Endothelial cell of umbilical vein (primary cell): ENCODE data around the gene ANAPC2. TPM values are rescaled to one million over a fixed set of nuclear protein-coding genes. Genes with fewer than 3 reads are reported as not detected.

Experiments used
- BruUV-seq: library from RNA; stranded (reverse); fragments of 400-500 nt; replicated peaks from 2 replicates; lab custom pipeline; 2021; lab: Mats Ljungman, UMichigan
- CTCF ChIA-PET: fragments of 300-600, 350-600 bp; sonication (Branson Sonifier 250); formaldehyde crosslinking; loops from one replicate; lab custom pipeline; 2021; ENCODE audit warnings: antibody characterized with exemption, inconsistent platforms; lab: Charles Lee
- POLR2A ChIA-PET: fragments of 300-600, 350-600 bp; sonication (Branson Sonifier 250); formaldehyde crosslinking; loops from one replicate; lab custom pipeline; 2021; ENCODE audit warnings: antibody characterized with exemption, inconsistent platforms; lab: Charles Lee
- DNase-seq: peaks from one replicate; pipeline ENCODE4 v3.0.0-alpha.2; 2011; ENCODE audit warnings: low read depth, low spot score
- FAIRE-seq: peaks from 2 replicates; lab custom pipeline; 2011; peaks lifted over from hg19 to GRCh38; lab: Jason Lieb, UNC
- H2AFZ ChIP-seq: 2 replicates; pipeline ENCODE4 v1.6.0; 2012; ENCODE audit warnings: low read depth, low read length, control low read depth, inconsistent platforms
- H3K27ac ChIP-seq: 2 replicates; pipeline ENCODE4 v1.5.1; 2011; ENCODE audit warnings: low read depth, mild to moderate bottlenecking, control low read depth, low read length, moderate library complexity; ENCODE audit not compliant: insufficient read depth
- H3K27me3 ChIP-seq, 2 experiments: 2 replicates each; pipeline versions ENCODE4 v1.6.0 to v1.6.1; 2011; ENCODE audit warnings: low read length in 2 of 2, mixed read lengths in 1 of 2; ENCODE audit not compliant: control insufficient read depth in 2 of 2, insufficient read depth in 2 of 2
- H3K36me3 ChIP-seq, 2 experiments: 2 replicates in 1 of 2; 3 replicates in 1 of 2; pipeline ENCODE4 v1.5.1; 2011; ENCODE audit warnings: low read length in 2 of 2, mild to moderate bottlenecking in 1 of 2, moderate library complexity in 1 of 2; ENCODE audit not compliant: control insufficient read depth in 2 of 2, insufficient read depth in 2 of 2; ENCODE audit errors: extremely low read depth in 1 of 2
- H3K4me1 ChIP-seq: 3 replicates; pipeline ENCODE4 v1.5.1; 2011; ENCODE audit warnings: mild to moderate bottlenecking, low read length; ENCODE audit not compliant: control insufficient read depth, insufficient read depth; ENCODE audit errors: extremely low read depth
- H3K4me2 ChIP-seq: 2 replicates; pipeline ENCODE4 v1.6.1; 2011; ENCODE audit warnings: low read length, control low read depth, mixed read lengths; ENCODE audit not compliant: insufficient read depth
- H3K4me3 ChIP-seq, 3 experiments: fragments of 200-600 bp in 1 of 3; sonication (generic), shearing (Covaris generic) in 1 of 3; replicated peaks in 1 of 3; 2 replicates each; pipeline ENCODE4 v1.5.1; 2011 to 2016; ENCODE audit warnings: control low read depth in 3 of 3, low read length in 3 of 3, mild to moderate bottlenecking in 2 of 3, inconsistent platforms in 1 of 3, low read depth in 1 of 3, moderate library complexity in 1 of 3; ENCODE audit not compliant: insufficient read depth in 1 of 3
- H3K79me2 ChIP-seq: 2 replicates; pipeline ENCODE4 v1.6.0; 2012; ENCODE audit warnings: low read length, inconsistent platforms; ENCODE audit not compliant: control insufficient read depth, insufficient read depth
- H3K9ac ChIP-seq: replicated peaks from 2 replicates; pipeline ENCODE3; 2011; ENCODE audit warnings: low read length, control low read depth; ENCODE audit not compliant: insufficient read depth; ENCODE audit errors: extremely low read depth
- H3K9me1 ChIP-seq: replicated peaks from 3 replicates; pipeline ENCODE4 v1.6.0; 2011; ENCODE audit warnings: mild to moderate bottlenecking, low read length; ENCODE audit not compliant: control insufficient read depth, insufficient read depth; ENCODE audit errors: extremely low read depth
- H3K9me3 ChIP-seq: replicated peaks from 2 replicates; pipeline ENCODE4 v1.5.1; 2012; ENCODE audit warnings: low read length, inconsistent platforms; ENCODE audit not compliant: control insufficient read depth, insufficient read depth
- H4K20me1 ChIP-seq: replicated peaks from 2 replicates; pipeline ENCODE3; 2011; ENCODE audit warnings: mild to moderate bottlenecking, low read length; ENCODE audit not compliant: control insufficient read depth, insufficient read depth; ENCODE audit errors: extremely low read depth
- EZH2 ChIP-seq: IDR thresholded peaks from 2 replicates; pipeline ENCODE4 v1.6.1; 2012; ENCODE audit warnings: borderline replicate concordance, low read depth, mild to moderate bottlenecking, moderate library complexity, low read length, inconsistent platforms; ENCODE audit not compliant: severe bottlenecking
- FOS ChIP-seq: IDR thresholded peaks from 2 replicates; pipeline ENCODE4 v1.6.1; 2011; ENCODE audit warnings: mild to moderate bottlenecking, low read length, moderate library complexity, borderline replicate concordance; ENCODE audit not compliant: insufficient read depth
- GATA2 ChIP-seq: IDR thresholded peaks from 2 replicates; pipeline ENCODE4 v1.7.0; 2011; ENCODE audit warnings: low read depth, mild to moderate bottlenecking, moderate library complexity, mixed read lengths, low read length; ENCODE audit not compliant: insufficient read length, insufficient read depth
- JUN ChIP-seq: IDR thresholded peaks from 2 replicates; pipeline ENCODE4 v1.6.1; 2011; ENCODE audit warnings: borderline replicate concordance, low read depth; ENCODE audit not compliant: insufficient read length, insufficient read depth
- MYC ChIP-seq: IDR thresholded peaks from one replicate; pipeline ENCODE4 v1.6.1; 2011; ENCODE audit warnings: mild to moderate bottlenecking, low read depth, low read length
- POLR2A ChIP-seq: IDR thresholded peaks from 2 replicates; pipeline ENCODE4 v1.6.1; 2012; ENCODE audit warnings: low read depth, mild to moderate bottlenecking, control low read depth, low read length
- POLR2AphosphoS5 ChIP-seq: IDR thresholded peaks from 2 replicates; pipeline ENCODE4 v1.6.1; 2012; ENCODE audit warnings: low read depth, mild to moderate bottlenecking, control low read depth, low read length, moderate library complexity; ENCODE audit not compliant: insufficient read depth
- dilution Hi-C: fragments of 300-500 bp; cut with MboI; formaldehyde crosslinking; loops from one replicate; pipeline ENCODE4 v1.15.0; 2019; ENCODE audit warnings: low sequenced_read_pairs; ENCODE audit not compliant: extremely low pct_ligation_motif_present
- intact Hi-C: fragments of 100-400 bp; cut with micrococcal nuclease; formaldehyde crosslinking; loops from one replicate; pipeline ENCODE4 v1.10.0; 2022
- polyA plus RNA-seq, 4 experiments: library from polyadenylated mRNA; depleted of rRNA in 3 of 4; stranded (reverse) in 3 of 4; unstranded in 1 of 4; fragments of >200 nt; gene quantifications; 2 replicates each; pipeline versions ENCODE4 v1.2.1 to v1.2.3, GENCODE V29; 2011 to 2012; ENCODE audit warnings: missing spikeins in 1 of 4
- total RNA-seq: library from RNA; stranded (reverse); gene quantifications from 2 replicates; pipeline ENCODE4 v1.2.3, GENCODE V29; 2021
- TF ChIP-seq, protein P1 (sequence below): IDR thresholded peaks from 2 replicates; pipeline ENCODE4 v1.6.1; 2011; ENCODE audit not compliant: insufficient read depth, insufficient read length
- TF ChIP-seq, protein P2 (sequence below), 2 donors: IDR thresholded peaks; 1 replicate in 1 of 2; 2 replicates in 1 of 2; pipeline ENCODE4 v1.5.1; 2011; ENCODE audit warnings: low read length in 2 of 2, mild to moderate bottlenecking in 2 of 2, moderate library complexity in 2 of 2, control low read depth in 1 of 2, inconsistent platforms in 1 of 2, low read depth in 1 of 2; ENCODE audit not compliant: insufficient read depth in 1 of 2; ENCODE audit errors: extremely low read depth in 1 of 2

ANAPC2 gene
- total and polyA plus RNA-seq, 2 donors (not counting 3 experiments of a cell fraction or from before 2014, with no cell fraction given) = 44.8 to 69.2 TPM

DNA sequence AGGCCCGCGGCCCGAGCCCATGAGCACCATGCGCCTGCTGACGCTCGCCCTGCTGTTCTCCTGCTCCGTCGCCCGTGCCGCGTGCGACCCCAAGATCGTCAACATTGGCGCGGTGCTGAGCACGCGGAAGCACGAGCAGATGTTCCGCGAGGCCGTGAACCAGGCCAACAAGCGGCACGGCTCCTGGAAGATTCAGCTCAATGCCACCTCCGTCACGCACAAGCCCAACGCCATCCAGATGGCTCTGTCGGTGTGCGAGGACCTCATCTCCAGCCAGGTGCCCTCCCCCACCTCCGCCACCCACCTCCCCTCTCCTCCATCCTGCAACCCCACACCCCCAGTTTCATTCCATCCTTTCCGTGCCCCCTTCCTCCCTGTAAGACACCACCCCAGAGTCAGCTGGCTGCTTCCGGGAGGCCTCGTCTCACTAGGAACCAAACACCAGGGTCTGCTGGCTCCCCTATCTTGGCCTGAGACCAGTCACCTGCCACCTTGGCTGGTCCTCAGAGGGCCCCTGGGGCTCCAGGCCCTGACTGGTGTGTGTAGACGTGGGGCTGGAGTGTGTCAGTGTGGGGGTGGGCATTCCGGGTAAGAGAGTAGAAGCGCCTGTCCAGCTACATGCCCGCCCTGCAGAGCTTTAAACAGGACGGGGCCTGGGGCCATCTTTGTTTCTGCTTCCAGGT, 48.8 kb downstream of the ANAPC2 start:
- no peak overlapping the region for H3K9ac ChIP-seq
- no peaks in the 10 kb centered on the region for H3K9me3 ChIP-seq
- FAIRE-seq (no peak), DNase-seq (no peak)
- no TSS peak for BruUV-seq
- intact Hi-C loops (no loop called here), dilution Hi-C loops (no loop called here)
- H3K79me2 ChIP-seq = no peaks in the 10 kb centered on the region
- CTCF ChIA-PET = interaction anchor here (0.8 to 1.2 kb wide), 2 partner anchors 10 to 49 kb away, joined by 3 read pairs; no protein-coding TSS in a partner anchor
- H3K27me3 ChIP-seq = peaks cover 35 to 36% of the 10 kb centered on the region in 2 experiments
- H2AFZ ChIP-seq = no peak overlapping the region
- no peak for TF ChIP-seq JUN
- no peak for TF ChIP-seq MYC
- no peak for TF ChIP-seq FOS
- no peak for TF ChIP-seq POLR2AphosphoS5
- TF ChIP-seq, protein P1, sequence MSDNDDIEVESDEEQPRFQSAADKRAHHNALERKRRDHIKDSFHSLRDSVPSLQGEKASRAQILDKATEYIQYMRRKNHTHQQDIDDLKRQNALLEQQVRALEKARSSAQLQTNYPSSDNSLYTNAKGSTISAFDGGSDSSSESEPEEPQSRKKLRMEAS = no peak
- no peak for TF ChIP-seq POLR2A
- no peak for TF ChIP-seq EZH2
- TF ChIP-seq, protein P2, sequence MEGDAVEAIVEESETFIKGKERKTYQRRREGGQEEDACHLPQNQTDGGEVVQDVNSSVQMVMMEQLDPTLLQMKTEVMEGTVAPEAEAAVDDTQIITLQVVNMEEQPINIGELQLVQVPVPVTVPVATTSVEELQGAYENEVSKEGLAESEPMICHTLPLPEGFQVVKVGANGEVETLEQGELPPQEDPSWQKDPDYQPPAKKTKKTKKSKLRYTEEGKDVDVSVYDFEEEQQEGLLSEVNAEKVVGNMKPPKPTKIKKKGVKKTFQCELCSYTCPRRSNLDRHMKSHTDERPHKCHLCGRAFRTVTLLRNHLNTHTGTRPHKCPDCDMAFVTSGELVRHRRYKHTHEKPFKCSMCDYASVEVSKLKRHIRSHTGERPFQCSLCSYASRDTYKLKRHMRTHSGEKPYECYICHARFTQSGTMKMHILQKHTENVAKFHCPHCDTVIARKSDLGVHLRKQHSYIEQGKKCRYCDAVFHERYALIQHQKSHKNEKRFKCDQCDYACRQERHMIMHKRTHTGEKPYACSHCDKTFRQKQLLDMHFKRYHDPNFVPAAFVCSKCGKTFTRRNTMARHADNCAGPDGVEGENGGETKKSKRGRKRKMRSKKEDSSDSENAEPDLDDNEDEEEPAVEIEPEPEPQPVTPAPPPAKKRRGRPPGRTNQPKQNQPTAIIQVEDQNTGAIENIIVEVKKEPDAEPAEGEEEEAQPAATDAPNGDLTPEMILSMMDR (IDR thresholded peaks at IDR 0.05; ENCODE audit: extremely low read depth in 1 of 2, insufficient read depth in 1 of 2, low read depth in 1 of 2, low read length in 2 of 2) = no peak
- TF ChIP-seq GATA2 = no peak
- no peaks in the 10 kb centered on the region for H4K20me1 ChIP-seq
- no peak overlapping the region for H3K4me3 ChIP-seq
- no peaks in the 10 kb centered on the region for H3K9me1 ChIP-seq
- POLR2A ChIA-PET = no interaction called here
- H3K27ac ChIP-seq = no peak overlapping the region
- no peaks in the 10 kb centered on the region for H3K36me3 ChIP-seq
- H3K4me2 ChIP-seq = no peak overlapping the region
- no peaks in the 10 kb centered on the region for H3K4me1 ChIP-seq
